GM12865 (cell line): Measurements from ENCODE around the gene GALNT7.

Source experiments
- DNase-seq: peaks from one replicate; pipeline ENCODE4 v3.0.0; 2010; ENCODE audit warnings: low read depth
- H3K4me3 ChIP-seq: 2 replicates; pipeline ENCODE4 v1.5.1; 2011; ENCODE audit warnings: mild to moderate bottlenecking, low read depth, low read length, control low read depth
- CTCF ChIP-seq: IDR thresholded peaks from 2 replicates; pipeline ENCODE4 v1.5.1; 2011; ENCODE audit warnings: low read length, control low read depth, low read depth, inconsistent platforms; ENCODE audit not compliant: insufficient read depth; ENCODE audit errors: missing control alignments

The GALNT7 gene

GRCh38 chr4:173130687-173131086 is 37.9 kb upstream of the GALNT7 start:
- DNase-seq = no peak
- no peak overlapping the region for H3K4me3 ChIP-seq
- TF ChIP-seq CTCF = no peak

- no peak for DNase-seq
- no peak for TF ChIP-seq CTCF
- no peak overlapping the region for H3K4me3 ChIP-seq
Observed at GRCh38 chr4:173134426-173134825, 34.2 kb upstream of the GALNT7 start.

- DNase-seq = no peak
- no peak overlapping the region for H3K4me3 ChIP-seq
- TF ChIP-seq CTCF = no peak
Observed at GRCh38 chr4:173135241-173135847, 33.3 kb upstream of the GALNT7 start.

GRCh38 chr4:173138624-173139023 is 30.0 kb upstream of the GALNT7 start:
- TF ChIP-seq CTCF = no peak
- H3K4me3 ChIP-seq = no peak overlapping the region
- DNase-seq = no peak

GRCh38 chr4:173139561-173139960 is 29.1 kb upstream of the GALNT7 start:
- H3K4me3 ChIP-seq = no peak overlapping the region
- DNase-seq = no peak
- no peak for TF ChIP-seq CTCF

- no peak for DNase-seq
- no peak overlapping the region for H3K4me3 ChIP-seq
- no peak for TF ChIP-seq CTCF
Observed at GRCh38 chr4:173145131-173145530, 23.5 kb upstream of the GALNT7 start.

GRCh38 chr4:173146456-173146855 is 22.2 kb upstream of the GALNT7 start:
- no peak overlapping the region for H3K4me3 ChIP-seq
- no peak for DNase-seq
- TF ChIP-seq CTCF = no peak
